ENCODE results near the gene L3MBTL1.

Gene L3MBTL1

DNA sequence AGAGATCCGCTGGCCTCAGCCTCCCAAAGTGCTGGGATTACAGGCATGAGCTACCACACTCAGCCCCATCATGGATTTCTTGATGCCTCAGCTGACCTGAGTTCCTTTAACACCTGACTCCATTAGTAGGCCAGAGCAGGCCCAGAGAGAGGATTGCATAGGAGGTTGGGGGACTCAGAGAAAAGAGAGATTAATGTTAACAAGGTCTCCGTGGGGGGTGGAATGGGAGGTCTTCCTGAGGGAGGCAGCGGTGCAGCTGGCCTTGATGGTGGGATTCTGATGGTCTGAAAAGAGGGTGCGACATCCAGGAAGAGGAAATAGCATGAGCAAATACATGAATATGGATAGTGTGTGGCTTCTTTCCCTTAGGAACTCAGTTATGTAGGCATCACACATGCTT is 61.2 kb downstream of the L3MBTL1 start:
- no peak for TF ChIP-seq CTCF (IDR thresholded peaks at IDR 0.05; ENCODE audit: borderline replicate concordance, control extremely low read depth, extremely low read depth, insufficient read depth, missing control alignments)
- in situ Hi-C loops (cut with MboI; ENCODE audit: low sequenced_read_pairs, unreplicated experiment), result no loop called here

DNA sequence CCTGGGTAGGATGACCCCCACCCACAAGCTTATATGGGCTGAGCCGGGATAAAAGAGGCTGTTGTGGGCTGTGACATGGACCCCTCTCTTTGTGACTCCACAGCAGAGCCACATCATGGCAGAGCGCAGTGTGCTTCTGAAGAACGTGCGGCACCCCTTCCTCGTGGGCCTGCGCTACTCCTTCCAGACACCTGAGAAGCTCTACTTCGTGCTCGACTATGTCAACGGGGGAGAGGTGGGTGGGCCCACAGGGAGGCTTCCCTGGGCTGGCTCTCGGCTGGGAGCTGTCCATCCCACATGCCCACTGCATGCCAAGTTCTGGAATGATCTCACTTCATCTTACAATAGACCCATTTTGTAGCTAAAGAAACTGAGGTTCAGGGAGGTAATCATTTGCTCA is 61.8 kb downstream of the L3MBTL1 start:
- no peak for TF ChIP-seq CTCF (IDR thresholded peaks at IDR 0.05; ENCODE audit: borderline replicate concordance, control extremely low read depth, extremely low read depth, insufficient read depth, missing control alignments)
- DNase-seq (ENCODE audit: low spot score), result no peak
- in situ Hi-C loops (cut with MboI; ENCODE audit: low sequenced_read_pairs, unreplicated experiment), result no loop called here

More for the DNA sequence above, 61.2 kb downstream of the L3MBTL1 start:
- DNase-seq (ENCODE audit: low spot score), result no peak

DNA sequence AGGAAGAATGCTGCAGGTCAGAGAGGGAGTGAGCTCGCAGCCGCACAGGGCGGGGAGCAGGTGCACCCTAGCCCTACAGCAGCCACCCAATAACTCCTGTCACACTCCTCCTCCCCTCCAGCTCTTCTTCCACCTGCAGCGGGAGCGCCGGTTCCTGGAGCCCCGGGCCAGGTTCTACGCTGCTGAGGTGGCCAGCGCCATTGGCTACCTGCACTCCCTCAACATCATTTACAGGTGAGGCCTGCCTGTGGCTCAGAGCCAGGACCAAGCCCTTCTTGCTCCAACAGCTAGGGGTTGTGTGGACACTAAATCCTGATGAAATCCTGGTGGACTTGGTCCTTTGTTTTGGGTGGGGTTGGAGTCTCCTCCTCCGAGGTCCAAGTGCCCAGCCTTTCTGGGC is 63.0 kb downstream of the L3MBTL1 start:
- in situ Hi-C loops (cut with MboI; ENCODE audit: low sequenced_read_pairs, unreplicated experiment), result no loop called here
- DNase-seq (ENCODE audit: low spot score), result no peak
- TF ChIP-seq CTCF (IDR thresholded peaks at IDR 0.05; ENCODE audit: borderline replicate concordance, control extremely low read depth, extremely low read depth, insufficient read depth, missing control alignments), result no peak

DNA sequence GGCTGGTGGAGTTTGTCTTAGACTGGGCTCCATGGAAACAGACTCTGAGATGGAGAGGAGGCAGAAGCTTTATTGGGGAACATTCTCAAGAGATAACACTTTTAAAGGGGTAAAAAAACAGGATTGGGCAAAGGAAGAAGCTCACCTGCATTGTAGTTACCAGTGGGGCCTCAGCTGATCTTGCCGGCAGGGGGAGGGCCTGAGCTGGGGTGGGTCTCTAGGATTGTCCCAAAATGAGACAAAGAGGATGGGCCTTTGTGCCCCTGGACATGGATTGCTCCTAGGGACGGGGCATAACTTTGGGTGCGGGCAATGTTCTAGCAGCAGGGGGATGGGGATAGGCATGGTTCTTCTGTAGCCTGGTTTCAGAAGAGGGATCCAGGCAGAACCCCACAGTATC is 63.8 kb downstream of the L3MBTL1 start:
- TF ChIP-seq CTCF (IDR thresholded peaks at IDR 0.05; ENCODE audit: borderline replicate concordance, control extremely low read depth, extremely low read depth, insufficient read depth, missing control alignments), result no peak
- DNase-seq (ENCODE audit: low spot score), result no peak
- in situ Hi-C loops (cut with MboI; ENCODE audit: low sequenced_read_pairs, unreplicated experiment), result no loop called here

DNA sequence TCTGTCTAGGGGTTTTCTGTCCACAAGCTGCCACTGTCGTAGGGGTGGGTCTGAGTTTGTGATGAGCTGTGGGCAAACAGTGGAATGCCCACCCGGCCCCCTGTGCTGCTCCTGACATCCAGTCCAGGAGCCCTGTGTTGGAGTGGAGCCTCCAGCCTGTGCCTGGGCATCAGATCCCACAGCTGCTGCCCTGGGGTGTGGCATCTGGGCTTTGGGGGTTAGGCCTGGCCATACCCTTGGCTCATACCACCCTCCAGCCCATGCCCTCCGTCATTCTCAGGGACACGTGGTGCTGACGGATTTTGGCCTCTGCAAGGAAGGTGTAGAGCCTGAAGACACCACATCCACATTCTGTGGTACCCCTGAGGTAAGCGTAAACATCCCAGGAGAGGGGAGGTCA is 64.3 kb downstream of the L3MBTL1 start:
- in situ Hi-C loops (cut with MboI; ENCODE audit: low sequenced_read_pairs, unreplicated experiment), result no loop called here
- no peak for DNase-seq (ENCODE audit: low spot score)
- TF ChIP-seq CTCF (IDR thresholded peaks at IDR 0.05; ENCODE audit: borderline replicate concordance, control extremely low read depth, extremely low read depth, insufficient read depth, missing control alignments), result no peak

DNA sequence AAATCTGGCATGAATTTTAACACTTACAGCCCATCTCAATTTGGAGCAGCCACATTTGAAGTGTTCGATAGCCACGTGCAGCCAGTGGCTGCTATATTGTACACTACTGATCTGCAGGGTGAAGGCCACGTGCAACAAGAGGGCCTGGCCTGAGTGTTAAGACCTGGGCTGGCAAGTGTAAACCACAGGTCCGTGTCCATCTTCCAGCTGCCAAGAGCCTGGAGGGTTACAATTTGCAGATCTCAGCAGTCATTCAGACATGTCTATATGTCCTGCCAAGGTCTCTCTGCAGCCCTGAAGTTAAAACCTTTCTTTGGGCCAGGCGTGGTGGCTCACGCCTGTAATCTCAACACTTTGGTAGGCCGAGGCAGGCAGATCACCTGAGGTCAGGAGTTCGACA is 65.4 kb downstream of the L3MBTL1 start:
- no peak for DNase-seq (ENCODE audit: low spot score)
- no peak for TF ChIP-seq CTCF (IDR thresholded peaks at IDR 0.05; ENCODE audit: borderline replicate concordance, control extremely low read depth, extremely low read depth, insufficient read depth, missing control alignments)
- in situ Hi-C loops (cut with MboI; ENCODE audit: low sequenced_read_pairs, unreplicated experiment), result no loop called here

DNA sequence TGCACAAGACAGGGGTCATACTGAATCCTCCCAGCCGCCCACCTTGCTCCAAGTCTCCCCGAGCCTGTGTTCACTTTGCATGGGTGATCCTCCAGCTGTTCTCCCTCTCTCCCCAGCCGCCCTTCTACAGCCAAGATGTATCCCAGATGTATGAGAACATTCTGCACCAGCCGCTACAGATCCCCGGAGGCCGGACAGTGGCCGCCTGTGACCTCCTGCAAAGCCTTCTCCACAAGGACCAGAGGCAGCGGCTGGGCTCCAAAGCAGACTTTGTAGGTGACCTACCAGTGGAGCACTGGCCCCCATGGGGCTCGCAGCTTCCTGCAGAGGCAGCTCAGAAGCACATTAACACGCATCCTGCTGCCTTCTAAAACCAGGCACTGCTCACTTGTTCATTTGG is 68.6 kb downstream of the L3MBTL1 start:
- in situ Hi-C loops (cut with MboI; ENCODE audit: low sequenced_read_pairs, unreplicated experiment), result no loop called here
- DNase-seq (ENCODE audit: low spot score), result no peak
- no peak for TF ChIP-seq CTCF (IDR thresholded peaks at IDR 0.05; ENCODE audit: borderline replicate concordance, control extremely low read depth, extremely low read depth, insufficient read depth, missing control alignments)
